NCI-H2029 treated with DMSO at 0.1 percent for 48 hours (cell line): ENCODE results near the gene CPTP.

ENCODE experiments used
- DNase-seq: peaks from one replicate; lab custom pipeline; 2025; lab: John Stamatoyannopoulos, UW

The CPTP gene

DNA sequence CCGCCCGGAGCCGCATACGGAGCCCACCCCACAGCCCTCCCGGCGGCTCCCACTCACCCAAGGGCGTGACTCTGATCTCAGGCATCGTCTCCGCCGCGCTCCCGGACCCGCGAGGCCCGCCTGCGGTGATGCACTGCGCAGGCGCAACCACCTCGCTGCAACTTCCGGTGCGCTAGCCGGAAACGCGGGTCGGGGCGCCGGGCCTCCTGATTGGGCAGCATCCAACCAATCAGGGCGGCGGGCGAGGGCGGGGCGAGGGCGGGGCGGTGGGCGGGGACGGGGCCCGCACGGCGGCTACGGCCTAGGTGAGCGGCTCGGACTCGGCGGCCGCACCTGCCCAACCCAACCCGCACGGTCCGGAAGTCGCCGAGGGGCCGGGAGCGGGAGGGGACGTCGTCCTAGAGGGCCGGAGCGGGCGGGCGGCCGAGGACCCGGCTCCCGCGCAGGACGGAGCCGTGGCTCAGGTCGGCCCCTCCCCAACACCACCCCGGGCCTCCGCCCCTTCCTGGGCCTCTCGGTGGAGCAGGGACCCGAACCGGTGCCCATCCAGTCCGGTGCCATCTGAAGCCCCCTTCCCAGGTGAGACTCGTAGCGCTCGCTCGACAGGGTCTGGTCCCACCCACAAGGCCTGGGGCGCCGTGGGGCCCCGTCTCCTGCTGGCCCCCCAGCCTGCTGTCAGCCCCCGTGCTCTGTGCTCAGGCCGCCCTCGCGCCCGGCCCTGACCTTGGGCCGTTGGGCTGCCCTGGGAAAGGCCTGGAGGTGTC, at the start of gene CPTP, which contains the start of gene INTS11:
Gene CPTP, plus strand, starts transcription at position 279 of the 764 bp plus-strand sequence. CDS start 2,109 bp downstream, outside the sequence.
Gene INTS11, minus strand, starts transcription at position 137 of the 764 bp plus-strand sequence. Its CDS starts 52 bp downstream, at position 85.
- no peak for DNase-seq

DNA sequence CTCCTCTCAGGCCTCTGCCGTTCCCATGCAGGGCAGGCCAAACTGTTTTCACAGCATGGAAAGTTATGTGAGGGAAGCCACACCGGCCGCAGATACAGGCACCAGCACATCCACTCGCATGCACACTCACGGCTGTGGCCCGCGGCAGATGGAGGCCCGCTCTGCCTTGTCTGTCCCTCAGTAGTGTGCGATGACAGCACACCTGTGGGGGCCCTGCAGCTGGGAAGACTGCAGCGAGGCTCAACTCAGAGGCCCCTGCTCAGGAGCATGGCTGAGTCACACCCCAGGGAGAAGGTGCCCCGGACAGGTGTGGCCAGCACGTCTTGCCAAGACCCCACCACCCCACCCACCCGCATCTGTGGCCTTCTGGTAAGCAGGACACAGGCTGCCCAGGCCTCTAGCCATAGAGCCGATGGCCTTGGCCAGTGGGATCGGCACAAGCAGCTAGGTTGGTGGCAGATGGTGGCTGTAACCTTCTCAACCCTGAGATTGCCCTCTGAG, 49.6 kb upstream of the CPTP start:
- no peak for DNase-seq

DNA sequence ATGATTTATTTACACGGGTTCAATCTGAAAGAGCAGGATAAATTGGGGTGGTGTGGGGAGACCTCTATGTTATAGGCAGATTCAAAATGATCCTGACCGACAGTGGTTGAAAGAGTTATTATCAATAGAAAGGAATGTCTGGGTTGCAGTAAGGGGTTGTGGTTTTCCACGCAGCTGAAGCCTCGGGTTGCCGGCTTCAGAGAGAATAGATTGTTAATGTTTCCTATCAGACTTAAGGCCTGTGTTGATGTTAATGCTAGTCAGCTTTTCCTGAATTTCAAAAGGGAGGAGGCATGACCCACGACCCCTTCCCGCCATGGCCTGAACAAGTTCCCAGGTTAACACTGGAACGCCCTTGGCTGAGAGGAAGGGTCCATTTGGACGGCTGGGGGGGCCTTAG, 48.8 kb upstream of the CPTP start:
- DNase-seq: no peak

DNA sequence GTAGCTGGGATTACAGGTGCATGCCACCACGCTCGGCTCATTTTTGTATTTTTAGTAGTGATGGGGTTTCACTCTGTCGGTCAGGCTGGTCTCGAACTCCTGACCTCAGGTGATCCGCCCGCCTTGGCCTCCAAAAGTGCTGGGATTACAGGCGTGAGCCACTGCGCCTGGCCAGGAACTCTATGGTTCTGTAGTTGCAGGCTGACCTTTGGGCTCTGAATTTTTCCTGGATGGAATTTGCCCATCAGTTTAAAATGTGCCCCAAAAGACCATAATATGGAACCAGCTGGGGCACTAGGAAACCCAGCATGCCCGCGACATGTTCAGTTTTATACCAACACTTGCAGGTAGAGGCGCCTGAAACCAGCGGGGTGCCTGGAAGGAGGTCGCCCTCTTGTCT, 46.0 kb upstream of the CPTP start:
- DNase-seq: no peak

DNA sequence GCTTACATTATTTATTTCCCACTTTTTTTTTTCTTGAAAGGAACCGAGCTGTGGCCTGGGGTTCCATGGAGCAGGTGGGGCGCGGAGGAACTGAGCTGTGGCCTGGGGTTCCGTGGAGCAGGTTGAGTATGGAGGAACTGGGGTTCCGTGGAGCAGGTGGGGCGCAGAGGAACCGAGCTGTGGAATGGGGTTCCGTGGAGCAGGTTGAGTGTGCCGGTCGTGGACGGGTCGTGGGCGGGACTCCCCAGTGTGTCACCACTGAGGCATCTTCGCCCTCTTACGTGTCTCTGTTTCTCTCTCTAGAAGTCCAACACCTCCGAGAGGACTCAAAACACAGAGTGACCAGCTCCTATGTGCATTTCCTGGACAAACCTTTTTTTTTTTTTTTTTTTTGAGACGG, 45.6 kb upstream of the CPTP start:
- DNase-seq: no peak

DNA sequence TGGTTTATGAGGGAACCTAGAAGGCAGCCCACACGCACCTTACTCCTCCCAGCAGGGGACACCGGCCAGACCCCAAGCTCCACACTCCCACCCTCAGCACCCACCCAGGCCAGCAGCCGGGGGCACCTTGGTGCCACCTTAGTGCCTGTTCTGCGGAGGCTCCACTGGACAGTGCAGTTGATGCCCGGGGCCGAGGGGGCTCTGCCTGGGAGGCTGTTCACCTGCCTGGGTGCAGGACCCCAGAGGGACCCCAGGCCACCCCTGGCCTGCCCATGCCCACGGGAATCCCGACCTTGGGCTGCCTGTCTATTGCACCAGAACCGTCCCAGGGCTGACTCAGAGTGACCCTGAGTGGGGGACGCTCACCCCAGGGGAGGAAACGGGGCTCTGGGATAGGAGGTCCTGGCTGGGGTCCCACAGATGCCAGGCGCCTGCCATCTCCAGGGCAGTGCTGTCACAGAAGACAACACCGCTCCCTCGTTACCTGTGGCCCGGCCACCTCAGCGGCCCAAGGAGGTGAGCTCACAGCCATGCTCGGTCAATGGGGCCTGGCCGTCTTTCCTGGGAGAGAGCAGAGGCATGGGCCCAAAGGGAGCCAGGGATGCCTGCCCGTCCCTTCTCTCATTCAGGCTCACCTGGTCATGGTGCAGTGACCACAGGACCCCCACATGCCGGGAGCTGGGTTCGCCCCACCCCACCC, 43.7 kb upstream of the CPTP start:
- no peak for DNase-seq

DNA sequence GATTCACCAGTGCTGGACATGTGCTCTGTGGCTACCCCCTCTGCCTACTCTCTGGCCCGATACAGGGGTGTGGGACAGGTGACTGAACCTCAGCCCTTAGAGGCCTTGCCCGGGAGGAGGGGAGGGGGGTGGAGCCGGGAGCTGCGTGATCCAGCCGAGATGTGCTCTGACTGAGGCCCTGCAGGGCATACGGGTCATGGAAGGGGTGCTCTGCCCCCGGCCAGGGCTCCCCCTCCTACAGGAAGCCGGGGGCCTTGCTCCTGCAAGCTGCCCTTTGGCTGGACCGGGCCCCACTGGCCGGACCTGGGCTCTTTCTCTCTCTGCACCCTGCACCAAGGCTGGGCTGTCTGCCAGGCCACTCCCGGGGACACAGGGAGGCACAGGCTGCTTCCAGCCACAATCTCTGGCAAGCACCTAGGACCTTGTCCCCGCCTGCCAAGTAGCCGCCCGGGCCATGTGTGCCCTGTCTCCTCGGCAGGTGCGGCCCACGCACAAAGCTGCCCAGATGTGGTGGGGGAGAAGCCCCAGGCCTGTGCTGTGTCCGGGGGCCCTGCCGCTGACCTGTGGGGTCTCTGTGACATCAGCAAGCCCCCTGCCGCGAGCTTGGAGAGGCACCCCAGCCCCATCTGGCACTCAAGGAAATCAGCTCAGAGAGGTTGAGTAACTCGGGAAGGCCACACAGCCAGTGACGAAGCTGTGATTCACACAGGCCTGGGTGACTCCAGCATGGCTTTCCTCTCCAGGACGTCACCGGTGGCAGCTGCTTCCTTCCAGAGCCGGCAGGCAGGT, 42.9 kb upstream of the CPTP start:
- peak; percentile 8 for DNase-seq

DNA sequence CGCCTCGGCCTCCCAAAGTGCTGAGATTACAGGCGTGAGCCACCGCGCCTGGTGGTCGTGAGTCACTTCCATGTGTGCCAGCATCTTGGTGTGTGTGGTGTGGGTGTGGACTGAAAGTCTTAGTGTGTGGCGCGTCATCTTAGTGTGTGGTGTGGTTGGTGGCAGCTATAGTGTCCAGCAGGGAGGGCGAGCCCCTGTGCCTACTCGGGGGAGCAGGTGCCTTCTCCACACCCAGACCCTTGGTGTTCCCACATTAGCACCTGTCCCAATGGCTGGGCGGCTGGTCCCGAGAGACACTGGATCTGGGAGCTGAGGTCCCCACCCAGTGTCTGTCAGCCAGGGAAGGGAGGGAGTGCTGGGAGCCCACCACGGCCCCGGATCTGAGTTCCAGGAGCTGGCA, 41.6 kb upstream of the CPTP start:
- DNase-seq: no peak

DNA sequence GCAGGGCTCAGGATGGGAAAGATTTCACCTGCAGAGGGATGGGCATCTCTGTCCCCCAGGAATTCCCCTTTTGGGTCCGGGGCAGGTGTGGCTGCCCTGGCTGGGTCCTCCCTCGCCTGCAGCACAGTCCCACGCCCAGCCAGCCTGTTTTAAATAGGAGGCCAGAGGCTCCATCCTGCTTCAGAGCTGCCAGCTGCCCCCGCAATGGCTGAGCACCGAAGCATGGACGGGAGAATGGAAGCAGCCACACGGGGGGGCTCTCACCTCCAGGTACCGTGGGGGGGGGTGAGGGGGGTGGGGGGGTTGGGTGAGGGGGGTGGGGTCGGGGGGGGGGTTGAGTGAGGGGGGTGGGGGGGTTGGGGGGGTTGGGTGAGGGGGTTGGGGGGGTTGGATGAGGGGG, 40.8 kb upstream of the CPTP start:
- DNase-seq: no peak

DNA sequence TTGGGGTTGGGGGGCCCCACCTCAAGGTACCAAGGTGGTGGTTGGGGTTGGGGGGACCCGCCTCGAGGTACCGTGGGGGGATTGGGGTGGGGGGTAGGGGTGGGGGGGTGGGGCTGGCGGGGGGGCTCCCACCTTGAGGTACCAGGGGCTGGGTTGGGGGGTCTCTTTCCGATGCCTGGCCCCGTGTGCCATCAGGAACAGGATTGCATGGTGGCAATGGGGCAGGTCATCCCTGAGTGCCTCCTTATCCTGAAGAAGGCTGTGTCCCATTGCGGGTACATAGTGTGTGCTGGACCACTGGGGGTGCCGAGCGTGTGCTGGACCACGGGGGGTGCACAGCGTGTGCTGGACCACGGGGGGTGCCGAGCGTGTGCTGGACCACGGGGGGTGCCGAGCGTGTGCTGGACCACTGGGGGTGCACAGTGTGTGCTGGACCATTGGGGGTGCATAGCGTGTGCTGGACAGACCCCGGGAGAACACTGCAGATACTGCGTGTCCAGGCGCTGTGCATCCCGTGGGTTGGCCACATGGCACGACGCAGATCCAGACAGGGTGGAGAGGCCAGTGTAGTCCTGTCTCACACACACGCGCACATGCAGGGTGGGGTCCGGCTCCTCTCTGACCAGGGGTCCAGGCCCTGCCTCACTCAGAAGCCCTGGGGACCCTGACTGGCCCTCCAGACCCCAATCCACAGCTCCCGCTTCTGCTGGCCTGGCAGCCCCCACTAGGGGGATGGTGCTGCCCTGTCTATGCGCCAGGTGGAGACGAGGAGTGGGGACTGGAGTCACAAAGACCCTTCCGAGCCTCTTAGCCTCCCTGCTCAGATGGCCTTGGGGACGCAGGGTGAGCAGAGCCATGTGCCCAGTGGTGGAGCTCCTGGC, 40.1 kb upstream of the CPTP start:
- no peak for DNase-seq

DNA sequence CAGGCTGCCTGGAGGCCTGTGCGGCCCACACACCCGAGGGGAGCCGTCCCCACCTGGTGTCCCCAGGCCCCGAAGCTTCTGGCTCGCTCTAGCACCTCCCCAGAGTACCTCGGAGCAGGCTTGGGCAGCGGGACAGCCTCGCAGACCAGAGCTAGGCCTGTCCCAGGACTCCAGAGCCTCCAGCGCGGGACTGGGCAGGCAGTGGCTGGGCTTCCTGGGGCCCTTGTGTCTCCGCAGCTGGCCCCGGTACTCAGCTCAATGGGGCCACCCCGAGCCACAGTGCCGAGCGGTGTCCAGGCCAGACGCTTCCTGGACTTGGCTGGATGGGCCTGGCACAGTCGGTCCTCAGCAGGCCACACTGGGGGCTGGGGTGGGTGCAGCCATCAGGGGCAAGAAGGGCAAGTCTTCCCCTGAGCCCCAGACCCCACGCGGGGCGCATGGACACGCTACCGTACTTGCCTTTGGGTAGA, 39.5 kb upstream of the CPTP start:
- no peak for DNase-seq

DNA sequence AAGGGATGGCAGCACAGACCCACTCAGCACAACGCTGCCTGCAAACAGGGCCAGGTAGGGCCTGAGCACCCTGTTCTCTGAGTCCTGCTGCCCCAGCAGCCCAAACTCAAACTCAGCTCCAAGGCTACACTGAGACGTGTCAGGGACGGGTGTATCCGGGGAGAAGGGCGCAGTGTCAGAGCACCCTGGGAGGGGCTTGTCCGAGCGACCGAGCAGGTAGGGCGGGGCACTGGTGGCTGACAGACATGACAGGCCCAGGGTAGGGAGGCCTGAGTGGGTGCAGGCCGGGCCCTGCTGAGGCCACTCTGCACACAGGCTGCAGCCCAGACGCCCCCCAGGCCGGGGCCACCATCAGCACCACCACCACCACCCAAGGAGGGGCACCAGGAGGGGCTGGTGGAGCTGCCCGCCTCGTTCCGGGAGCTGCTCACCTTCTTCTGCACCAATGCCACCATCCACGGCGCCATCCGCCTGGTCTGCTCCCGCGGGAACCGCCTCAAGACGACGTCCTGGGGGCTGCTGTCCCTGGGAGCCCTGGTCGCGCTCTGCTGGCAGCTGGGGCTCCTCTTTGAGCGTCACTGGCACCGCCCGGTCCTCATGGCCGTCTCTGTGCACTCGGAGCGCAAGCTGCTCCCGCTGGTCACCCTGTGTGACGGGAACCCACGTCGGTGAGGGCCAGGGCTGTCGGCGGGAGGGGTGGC, 38.8 kb upstream of the CPTP start:
- no peak for DNase-seq

DNA sequence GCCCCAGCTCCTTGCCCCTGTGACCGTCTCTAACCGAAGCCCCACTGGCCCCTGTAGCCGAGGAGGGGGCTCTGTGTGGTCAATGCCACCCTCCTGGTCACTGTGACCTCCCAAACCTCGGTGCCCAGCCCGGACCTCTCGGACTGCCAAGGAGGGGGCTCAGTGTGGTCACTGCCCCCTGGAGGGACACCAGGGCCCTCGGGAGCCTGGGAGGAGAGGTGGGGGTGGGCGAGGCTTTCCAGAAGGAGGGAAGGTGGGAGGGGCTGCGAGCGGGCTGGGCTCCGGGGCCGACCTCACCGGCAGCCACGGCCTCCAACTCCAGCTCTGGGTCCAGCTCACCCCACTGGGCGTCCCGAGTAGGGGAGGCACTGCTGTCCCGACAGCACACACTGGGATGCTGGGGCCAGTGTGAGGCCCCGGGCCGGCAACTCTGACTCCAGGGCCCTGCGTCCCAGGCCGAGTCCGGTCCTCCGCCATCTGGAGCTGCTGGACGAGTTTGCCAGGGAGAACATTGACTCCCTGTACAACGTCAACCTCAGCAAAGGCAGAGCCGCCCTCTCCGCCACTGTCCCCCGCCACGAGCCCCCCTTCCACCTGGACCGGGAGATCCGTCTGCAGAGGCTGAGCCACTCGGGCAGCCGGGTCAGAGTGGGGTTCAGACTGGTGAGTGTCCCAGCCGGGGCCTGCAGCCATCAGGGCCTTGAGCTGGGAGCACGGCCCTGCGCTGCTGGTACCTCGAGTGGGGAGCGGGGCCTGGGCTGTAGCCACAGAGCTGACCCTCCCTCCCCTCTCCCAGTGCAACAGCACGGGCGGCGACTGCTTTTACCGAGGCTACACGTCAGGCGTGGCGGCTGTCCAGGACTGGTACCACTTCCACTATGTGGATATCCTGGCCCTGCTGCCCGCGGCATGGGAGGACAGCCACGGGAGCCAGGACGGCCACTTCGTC, 38.0 kb upstream of the CPTP start:
- DNase-seq: no peak

DNA sequence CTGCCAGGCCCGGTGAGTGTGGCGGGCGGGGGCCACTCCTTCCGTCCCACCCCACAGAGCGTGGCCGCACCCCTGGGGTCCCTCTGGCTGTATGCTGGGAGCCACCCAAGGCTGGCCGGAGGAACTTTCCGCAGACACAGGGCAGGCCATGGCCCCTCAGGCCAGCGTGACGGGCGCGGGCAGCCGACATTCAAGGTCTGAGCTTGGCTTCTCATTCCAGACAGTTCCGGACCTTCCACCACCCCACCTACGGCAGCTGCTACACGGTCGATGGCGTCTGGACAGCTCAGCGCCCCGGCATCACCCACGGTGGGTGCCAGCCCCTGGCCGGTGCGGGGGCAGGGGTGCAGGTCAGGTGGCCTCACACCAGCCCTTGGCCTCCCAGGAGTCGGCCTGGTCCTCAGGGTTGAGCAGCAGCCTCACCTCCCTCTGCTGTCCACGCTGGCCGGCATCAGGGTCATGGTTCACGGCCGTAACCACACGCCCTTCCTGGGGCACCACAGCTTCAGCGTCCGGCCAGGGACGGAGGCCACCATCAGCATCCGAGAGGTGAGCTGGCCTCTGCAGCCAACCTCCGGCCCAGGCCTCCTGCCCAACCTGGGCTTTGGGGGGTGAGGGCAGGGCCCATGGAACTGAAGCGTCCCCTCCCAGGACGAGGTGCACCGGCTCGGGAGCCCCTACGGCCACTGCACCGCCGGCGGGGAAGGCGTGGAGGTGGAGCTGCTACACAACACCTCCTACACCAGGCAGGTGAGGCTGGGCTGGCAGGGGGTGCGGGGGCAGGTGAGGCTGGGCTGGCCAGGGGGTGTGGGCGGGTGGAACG, 37.1 kb upstream of the CPTP start:
- no peak for DNase-seq

DNA sequence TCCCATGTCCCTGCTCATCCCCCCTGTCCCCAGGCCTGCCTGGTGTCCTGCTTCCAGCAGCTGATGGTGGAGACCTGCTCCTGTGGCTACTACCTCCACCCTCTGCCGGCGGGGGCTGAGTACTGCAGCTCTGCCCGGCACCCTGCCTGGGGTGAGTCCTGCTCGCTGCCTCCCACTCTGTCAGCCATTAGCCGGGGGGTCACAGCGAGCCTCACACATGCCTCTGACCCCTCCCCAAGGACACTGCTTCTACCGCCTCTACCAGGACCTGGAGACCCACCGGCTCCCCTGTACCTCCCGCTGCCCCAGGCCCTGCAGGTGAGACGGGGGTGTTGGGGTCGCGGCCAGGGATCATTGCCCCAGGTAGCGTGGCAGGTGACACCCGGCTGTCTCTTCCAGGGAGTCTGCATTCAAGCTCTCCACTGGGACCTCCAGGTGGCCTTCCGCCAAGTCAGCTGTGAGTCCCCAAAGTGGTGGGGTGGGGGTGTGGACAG, 34.3 kb upstream of the CPTP start:
- DNase-seq: no peak

DNA sequence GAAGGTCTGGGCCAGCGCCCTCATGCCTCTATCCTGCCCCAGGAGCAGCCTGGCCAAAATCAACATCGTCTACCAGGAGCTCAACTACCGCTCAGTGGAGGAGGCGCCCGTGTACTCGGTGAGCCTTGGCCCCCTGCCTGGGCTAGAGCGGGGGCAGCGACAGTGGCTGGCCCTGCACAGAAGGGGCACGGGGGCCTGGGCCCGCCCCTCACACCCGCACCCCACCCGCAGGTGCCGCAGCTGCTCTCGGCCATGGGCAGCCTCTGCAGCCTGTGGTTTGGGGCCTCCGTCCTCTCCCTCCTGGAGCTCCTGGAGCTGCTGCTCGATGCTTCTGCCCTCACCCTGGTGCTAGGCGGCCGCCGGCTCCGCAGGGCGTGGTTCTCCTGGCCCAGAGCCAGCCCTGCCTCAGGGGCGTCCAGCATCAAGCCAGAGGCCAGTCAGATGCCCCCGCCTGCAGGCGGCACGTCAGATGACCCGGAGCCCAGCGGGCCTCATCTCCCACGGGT, 33.5 kb upstream of the CPTP start:
- DNase-seq: no peak

DNA sequence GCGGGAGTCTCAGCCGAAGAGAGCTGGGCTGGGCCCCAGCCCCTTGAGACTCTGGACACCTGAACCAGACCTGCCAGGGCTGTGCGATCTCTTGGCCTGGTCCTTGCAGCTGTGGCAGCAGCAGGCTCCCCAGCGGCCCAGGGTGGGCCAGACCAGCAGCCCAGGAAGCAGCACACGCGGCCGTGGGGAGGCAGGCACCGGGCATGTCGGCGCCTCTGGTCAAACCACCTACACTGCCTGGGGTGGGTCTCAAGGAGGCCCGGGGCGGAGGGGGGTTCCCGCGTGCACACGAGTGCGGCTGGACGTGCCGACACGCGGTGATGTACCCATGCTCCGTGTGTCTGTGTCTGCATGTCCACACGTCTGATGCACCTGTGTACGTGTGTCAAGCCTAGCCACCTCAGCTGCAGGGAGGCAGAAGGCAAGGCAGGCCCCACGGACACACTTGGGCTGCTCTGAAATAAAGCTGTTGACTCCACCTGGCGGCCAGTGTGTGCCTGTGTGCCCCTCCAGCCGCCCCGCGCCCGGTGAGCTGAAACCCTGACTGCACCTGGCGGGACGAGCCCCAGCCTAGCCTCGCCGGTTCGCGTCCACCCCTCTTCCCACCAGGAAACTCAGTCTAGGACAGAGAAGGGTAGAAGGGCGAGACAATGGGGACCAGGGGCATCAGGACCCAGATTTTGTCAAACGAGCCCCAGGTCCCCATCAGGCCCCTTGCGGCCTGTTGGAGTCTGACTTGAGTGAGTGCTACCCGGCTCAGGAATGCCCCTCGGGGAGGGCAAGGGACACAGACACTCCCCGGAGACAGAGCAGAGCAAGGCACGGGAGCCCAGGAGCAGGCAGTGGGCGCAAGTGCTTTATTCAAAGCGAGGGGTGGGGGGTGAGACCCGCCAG, 32.8 kb upstream of the CPTP start:
- peak; percentile 17 for DNase-seq
